IMR-90 (cell line): ENCODE results near the gene CLDN7. TPM values are rescaled to one million over a fixed set of nuclear protein-coding genes. Genes with fewer than 3 reads are reported as not detected.
A peak's percentile ranks its signal among the peaks of the same experiment; 100 is the strongest.

ENCODE experiments used
- ATAC-seq: fragments of 200-7000 bp; cut with Tn5 transposase; 2 replicates; pipeline ENCODE4 v1.9.1; 2020; ENCODE audit warnings: low read depth, mild to moderate bottlenecking, moderate library complexity
- BruUV-seq: library from RNA; stranded (reverse); fragments of 400-500 nt; replicated peaks from 2 replicates; lab custom pipeline; 2021; lab: Mats Ljungman, UMichigan
- CTCF ChIA-PET: fragments of 300-600 bp; formaldehyde crosslinking; extraction: SDS; loops from one replicate; lab custom pipeline; 2021; ENCODE audit warnings: antibody characterized with exemption; lab: Yijun Ruan, JAX
- POLR2A ChIA-PET: fragments of 300-600 bp; sonication (Branson Sonifier 250); formaldehyde crosslinking; loops from one replicate; lab custom pipeline; 2022; ENCODE audit warnings: antibody characterized with exemption; ENCODE audit not compliant: unreplicated experiment; lab: Charles Lee
- DNase-seq: peaks from one replicate; pipeline ENCODE4 v3.0.0; 2013
- H2AFZ ChIP-seq: replicated peaks from 2 replicates; pipeline ENCODE3; 2013; ENCODE audit warnings: low read length, mild to moderate bottlenecking; ENCODE audit not compliant: poor library complexity
- H2AK5ac ChIP-seq: 2 replicates; pipeline ENCODE4 v1.6.1; 2013; ENCODE audit warnings: low read depth, low read length, inconsistent platforms
- H2AK9ac ChIP-seq: replicated peaks from 2 replicates; pipeline ENCODE3; 2013; ENCODE audit warnings: mild to moderate bottlenecking, low read depth, low read length, moderate library complexity; ENCODE audit not compliant: poor library complexity
- H2BK120ac ChIP-seq: 2 replicates; pipeline ENCODE4 v1.6.1; 2013; ENCODE audit warnings: low read depth, low read length, inconsistent platforms
- H2BK15ac ChIP-seq: 3 replicates; pipeline ENCODE4 v1.6.1; 2013; ENCODE audit warnings: low read depth, low read length, inconsistent platforms
- H2BK20ac ChIP-seq: 2 replicates; pipeline ENCODE4 v1.6.1; 2013; ENCODE audit warnings: low read depth, mild to moderate bottlenecking, inconsistent platforms, low read length, moderate library complexity
- H2BK5ac ChIP-seq: 2 replicates; pipeline ENCODE4 v1.6.1; 2013; ENCODE audit warnings: mild to moderate bottlenecking, low read depth, low read length, inconsistent platforms; ENCODE audit not compliant: poor library complexity, severe bottlenecking
- H3K14ac ChIP-seq: replicated peaks from 2 replicates; pipeline ENCODE4 v1.6.1; 2013; ENCODE audit warnings: low read depth, low read length, inconsistent platforms
- H3K18ac ChIP-seq: 2 replicates; pipeline ENCODE4 v1.6.1; 2013; ENCODE audit warnings: low read depth, low read length, control low read depth
- H3K23ac ChIP-seq: 2 replicates; pipeline ENCODE4 v1.6.1; 2013; ENCODE audit warnings: low read depth, low read length, inconsistent platforms
- H3K27ac ChIP-seq: 2 replicates; pipeline ENCODE4 v1.5.1; 2013; ENCODE audit warnings: mild to moderate bottlenecking, control low read depth, low read length; ENCODE audit not compliant: insufficient read depth
- H3K27me3 ChIP-seq: 2 replicates; pipeline ENCODE4 v1.6.1; 2013; ENCODE audit warnings: low read length; ENCODE audit not compliant: control insufficient read depth, insufficient read depth
- H3K36me3 ChIP-seq: 2 replicates; pipeline ENCODE4 v1.6.1; 2013; ENCODE audit warnings: low read length, mixed read lengths; ENCODE audit not compliant: control insufficient read depth, insufficient read depth
- H3K4ac ChIP-seq: 2 replicates; pipeline ENCODE4 v1.6.1; 2013; ENCODE audit warnings: low read depth, low read length, inconsistent platforms
- H3K4me1 ChIP-seq: 2 replicates; pipeline ENCODE4 v1.6.1; 2013; ENCODE audit warnings: low read length, mixed read lengths; ENCODE audit not compliant: control insufficient read depth, insufficient read depth
- H3K4me2 ChIP-seq: 2 replicates; pipeline ENCODE4 v1.6.1; 2013; ENCODE audit warnings: low read depth, mild to moderate bottlenecking, control low read depth, low read length, moderate library complexity
- H3K4me3 ChIP-seq: 2 replicates; pipeline ENCODE4 v1.5.1; 2013; ENCODE audit warnings: low read depth, mild to moderate bottlenecking, control low read depth, low read length, moderate library complexity; ENCODE audit not compliant: insufficient read depth
- H3K56ac ChIP-seq: 2 replicates; pipeline ENCODE4 v1.6.1; 2013; ENCODE audit warnings: low read length, inconsistent platforms; ENCODE audit not compliant: insufficient read depth; ENCODE audit errors: extremely low read depth
- H3K79me1 ChIP-seq, 2 experiments: 2 replicates each; pipeline ENCODE4 v1.6.1; 2013; ENCODE audit warnings: low read length in 2 of 2, inconsistent platforms in 1 of 2, low read depth in 1 of 2
- H3K9ac ChIP-seq: 2 replicates; pipeline ENCODE4 v1.6.1; 2013; ENCODE audit warnings: low read depth, low read length, control low read depth
- H3K9me1 ChIP-seq: 2 replicates; pipeline ENCODE4 v1.6.1; 2013; ENCODE audit warnings: low read length, inconsistent platforms; ENCODE audit not compliant: insufficient read depth
- H3K9me3 ChIP-seq: 2 replicates; pipeline ENCODE4 v1.6.1; 2013; ENCODE audit warnings: low read length; ENCODE audit not compliant: control insufficient read depth, insufficient read depth
- H4K20me1 ChIP-seq: 2 replicates; pipeline ENCODE4 v1.6.1; 2013; ENCODE audit warnings: low read length, inconsistent platforms; ENCODE audit not compliant: insufficient read depth
- H4K5ac ChIP-seq: 2 replicates; pipeline ENCODE4 v1.6.1; 2013; ENCODE audit warnings: mild to moderate bottlenecking, low read depth, low read length, control low read depth
- H4K8ac ChIP-seq, 2 experiments: 2 replicates each; pipeline ENCODE4 v1.6.1; 2013; ENCODE audit warnings: low read depth in 2 of 2, low read length in 2 of 2, control low read depth in 1 of 2, inconsistent platforms in 1 of 2
- H4K91ac ChIP-seq: 2 replicates; pipeline ENCODE4 v1.6.1; 2013; ENCODE audit warnings: low read depth, low read length, inconsistent platforms; ENCODE audit not compliant: insufficient read depth
- MAZ ChIP-seq: IDR thresholded peaks from 2 replicates; pipeline ENCODE4 v1.6.1; 2012; ENCODE audit warnings: low read depth, mild to moderate bottlenecking, low read length, improper control_type of control experiment, moderate library complexity, borderline replicate concordance
- MXI1 ChIP-seq: IDR thresholded peaks from 2 replicates; pipeline ENCODE4 v1.6.1; 2012; ENCODE audit warnings: low read depth, mild to moderate bottlenecking, low read length, moderate library complexity, borderline replicate concordance
- RFX5 ChIP-seq: IDR thresholded peaks from 2 replicates; pipeline ENCODE4 v1.8.0; 2012; ENCODE audit warnings: low read depth, mild to moderate bottlenecking, low read length, moderate library complexity
- whole genome bisulfite sequencing, 2 experiments: methylation state at CpG; one replicate each; pipeline versions ENCODE4 v1.1.5 to v1.1.7; 2013; ENCODE audit warnings: missing lambda C conversion rate in 2 of 2; ENCODE audit not compliant: insufficient read length in 1 of 2; ENCODE audit errors: extremely low coverage in 2 of 2; 5-methylcytosine and 5-hydroxymethylcytosine counted together
- dilution Hi-C: fragments of 300-500 bp; cut with HindIII; formaldehyde crosslinking; loops from one replicate; pipeline ENCODE4 v1.14.3; 2018; ENCODE audit warnings: low sequenced_read_pairs; ENCODE audit not compliant: unreplicated experiment
- in situ Hi-C: fragments of 300-500 bp; cut with MboI; formaldehyde crosslinking; loops from 3 replicates; pipeline ENCODE4 v1.14.3; 2019; ENCODE audit warnings: low sequenced_read_pairs, inconsistent platforms, mixed read lengths
- intact Hi-C: fragments of 100-400 bp; cut with micrococcal nuclease; formaldehyde crosslinking; loops from 2 replicates; pipeline ENCODE4 v1.10.0; 2022
- polyA plus RNA-seq, 3 experiments: library from polyadenylated mRNA; depleted of rRNA; stranded (reverse); fragments of >200 nt; gene quantifications; 2 replicates each; pipeline ENCODE4 v1.2.3, GENCODE V29; 2012; ENCODE audit warnings: low replicate concordance in 1 of 3
- total RNA-seq: library from RNA; depleted of rRNA; stranded (reverse); fragments of >200 nt; gene quantifications from 2 replicates; pipeline ENCODE4 v1.2.3, GENCODE V29; 2012

CLDN7 gene
- total and polyA plus RNA-seq, 2 of the 4 experiments (the other 2 are of a cell fraction), result 1.4 TPM

DNA sequence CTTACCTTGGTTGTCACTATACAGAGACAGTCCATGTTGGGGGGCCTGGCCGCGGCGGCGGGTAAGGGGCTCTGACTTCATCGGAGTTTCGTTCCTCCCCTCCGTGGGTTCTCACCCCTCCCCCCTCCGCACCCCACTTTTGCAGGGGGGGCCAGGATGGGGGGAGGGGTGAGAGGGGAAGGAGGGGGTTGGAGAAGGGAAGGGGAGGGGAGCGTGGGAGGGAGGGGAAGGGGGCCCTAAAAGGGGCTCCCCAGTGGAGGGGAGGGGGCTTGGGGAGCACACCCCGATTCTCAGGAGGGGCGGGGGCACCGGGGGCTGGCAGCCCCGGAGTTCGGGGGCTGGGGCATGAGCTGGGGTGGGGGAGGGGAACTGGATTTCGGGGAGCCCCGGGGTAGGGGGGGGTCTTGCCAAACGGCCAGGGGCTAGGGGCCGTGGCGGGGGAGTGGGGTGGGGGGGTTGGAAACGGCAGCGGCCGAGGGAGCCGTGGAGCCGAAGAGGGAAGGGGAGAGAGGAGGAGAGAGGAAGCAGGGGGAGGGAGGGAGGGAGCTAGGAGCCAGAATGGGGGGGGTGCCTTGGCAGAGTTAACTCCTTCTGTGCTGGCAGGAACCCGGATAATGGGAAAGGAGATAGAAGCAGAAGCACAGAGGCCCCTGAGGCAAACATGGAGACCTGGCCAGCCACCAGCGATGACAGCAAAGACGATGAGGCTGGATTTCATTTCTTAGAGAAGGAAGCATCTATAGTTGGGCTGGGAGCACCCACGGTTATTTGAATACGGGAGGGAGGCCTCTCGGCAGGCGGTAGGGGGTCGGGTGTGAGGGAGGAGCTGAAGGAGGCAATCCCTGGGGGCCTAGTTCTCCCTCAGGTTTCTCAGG, 44.9 kb downstream of the CLDN7 start:
- peak overlapping the region; percentile 92 for H3K14ac ChIP-seq
- H2AFZ ChIP-seq, result peak overlapping the region; percentile 94
- BruUV-seq, result no TSS peak
- H3K9me1 ChIP-seq, result peaks cover 28% of the 10 kb centered on the region
- H2BK120ac ChIP-seq, result peak overlapping the region; percentile 79
- peak overlapping the region; percentile 96 for H3K4me2 ChIP-seq
- H3K23ac ChIP-seq, result 0 out of 2 replicates have a peak overlapping the region, but pooled peaks have one; percentile 73
- H2AK5ac ChIP-seq, result peak overlapping the region; percentile 21
- dilution Hi-C loops, result no loop called here
- 6% methylated on average over 6 of the region's 32 CpGs; no CpG with 5 or more reads in 1 of the 2 experiments for WGBS, 2 experiments
- H4K20me1 ChIP-seq, result peaks cover 57% of the 10 kb centered on the region
- H3K4ac ChIP-seq, result peak overlapping the region; percentile 93
- peak overlapping the region; percentile 58 for H3K4me3 ChIP-seq
- peak overlapping the region; percentile 71 to 99 for H4K8ac ChIP-seq
- POLR2A ChIA-PET, result interaction anchor here (0.6 to 0.7 kb wide), 2 partner anchors 181 to 341 kb away, joined by 6 to 10 read pairs; partner anchors contain the start of gene SLC16A13
- peak overlapping the region; percentile 69; the same call in 2 of the 3 replicates for H2BK15ac ChIP-seq
- DNase-seq (peak; percentile 71), ATAC-seq (no peak)
- peak overlapping the region; percentile 97 for H2AK9ac ChIP-seq
- peak overlapping the region; percentile 36; the same call in 1 of the 2 replicates for H3K56ac ChIP-seq
- intact Hi-C loops, result no loop called here
- in situ Hi-C loops, result no loop called here
- peaks cover 14% of the 10 kb centered on the region for H3K36me3 ChIP-seq
- no peaks in the 10 kb centered on the region for H3K27me3 ChIP-seq
- peak overlapping the region; percentile 91 for H4K91ac ChIP-seq
- H3K27ac ChIP-seq, result peak overlapping the region; percentile 88
- H2BK20ac ChIP-seq, result peak overlapping the region; percentile 56; the same call in 1 of the 2 replicates
- CTCF ChIA-PET, result no interaction called here
- peak overlapping the region; percentile 87 for H2BK5ac ChIP-seq
- peaks cover 12 to 80% of the 10 kb centered on the region in 2 experiments for H3K79me1 ChIP-seq
- H3K9ac ChIP-seq, result peak overlapping the region; percentile 86
- H4K5ac ChIP-seq, result peak overlapping the region; percentile 91
- TF ChIP-seq RFX5 (no peak), MXI1 (no peak), MAZ (peak; percentile 86)
- no peaks in the 10 kb centered on the region for H3K9me3 ChIP-seq
- peak overlapping the region; percentile 76 for H3K18ac ChIP-seq
- H3K4me1 ChIP-seq, result peaks cover 28% of the 10 kb centered on the region
